GM21515 (cell line): ENCODE results near the gene ZDHHC19.
"Not testable (repeated sequence)": the region's sequence is repeated elsewhere in the genome, so short reads cannot be mapped to it uniquely, and the experiment has no call there.

ENCODE experiments used
- ATAC-seq: cut with Tn5 transposase; IDR thresholded peaks from one replicate; pipeline ENCODE4 v1.9.1; 2021; ENCODE audit not compliant: unreplicated experiment

Gene ZDHHC19

GRCh38 chr3:196179380-196180308 lies 31.6 kb downstream of the ZDHHC19 start:
- peak; percentile 60 for ATAC-seq

- ATAC-seq = no peak
Observed at GRCh38 chr3:196178993-196179379, 32.2 kb downstream of the ZDHHC19 start.

GRCh38 chr3:196177967-196178366 lies 33.2 kb downstream of the ZDHHC19 start:
- ATAC-seq = no peak

- no peak for ATAC-seq
Observed at GRCh38 chr3:196177567-196177966, 33.6 kb downstream of the ZDHHC19 start.

GRCh38 chr3:196175722-196176121 lies 35.5 kb downstream of the ZDHHC19 start:
- ATAC-seq = no peak

GRCh38 chr3:196175116-196175625 lies 36.0 kb downstream of the ZDHHC19 start:
- no peak for ATAC-seq

GRCh38 chr3:196174652-196175051 lies 36.5 kb downstream of the ZDHHC19 start:
- ATAC-seq = no peak

- not testable (repeated sequence) for ATAC-seq
Observed at GRCh38 chr3:196170296-196170695, 40.9 kb downstream of the ZDHHC19 start.

GRCh38 chr3:196169836-196170240 lies 41.4 kb downstream of the ZDHHC19 start:
- ATAC-seq = no peak

- no peak for ATAC-seq
Observed at GRCh38 chr3:196168808-196169391, 42.3 kb downstream of the ZDHHC19 start.

- no peak for ATAC-seq
Observed at GRCh38 chr3:196166741-196167140, 44.5 kb downstream of the ZDHHC19 start.

GRCh38 chr3:196165850-196166249 lies 45.4 kb downstream of the ZDHHC19 start:
- ATAC-seq = no peak

- not testable (repeated sequence) for ATAC-seq
Observed at GRCh38 chr3:196165006-196165575, 46.1 kb downstream of the ZDHHC19 start.

- no peak for ATAC-seq
Observed at GRCh38 chr3:196164576-196164975, 46.6 kb downstream of the ZDHHC19 start.

- ATAC-seq = no peak
Observed at GRCh38 chr3:196163666-196164493, 47.3 kb downstream of the ZDHHC19 start.

GRCh38 chr3:196163212-196163611 lies 48.0 kb downstream of the ZDHHC19 start:
- no peak for ATAC-seq

- ATAC-seq = no peak
Observed at GRCh38 chr3:196162679-196163078, 48.5 kb downstream of the ZDHHC19 start.

- ATAC-seq = peak; percentile 95
Observed at GRCh38 chr3:196159952-196160804, 51.0 kb downstream of the ZDHHC19 start.

- no peak for ATAC-seq
Observed at GRCh38 chr3:196159526-196159925, 51.7 kb downstream of the ZDHHC19 start.

- no peak for ATAC-seq
Observed at GRCh38 chr3:196156160-196156559, 55.0 kb downstream of the ZDHHC19 start.
